HUDEP-2 (cell line): ENCODE results near the gene CLCN2.

Experiments
- DNase-seq, 76 experiments: peaks; one replicate each; lab custom pipeline; 2025; ENCODE audit not compliant: unreplicated experiment in 76 of 76; lab: John Stamatoyannopoulos, UW

The CLCN2 gene

GRCh38 chr3:184361532-184361931, at the start of gene CLCN2, which contains the start of gene POLR2H:
Gene CLCN2, minus strand, starts transcription at chr3:184361605. Its CDS starts 126 bp downstream, at chr3:184361479.
Gene POLR2H, plus strand, starts transcription at chr3:184361710. Its CDS starts 1,783 bp downstream, at chr3:184363493.
- peak in 22 of 76 experiments; percentile 1 to 41 (median 26) for DNase-seq

DNA sequence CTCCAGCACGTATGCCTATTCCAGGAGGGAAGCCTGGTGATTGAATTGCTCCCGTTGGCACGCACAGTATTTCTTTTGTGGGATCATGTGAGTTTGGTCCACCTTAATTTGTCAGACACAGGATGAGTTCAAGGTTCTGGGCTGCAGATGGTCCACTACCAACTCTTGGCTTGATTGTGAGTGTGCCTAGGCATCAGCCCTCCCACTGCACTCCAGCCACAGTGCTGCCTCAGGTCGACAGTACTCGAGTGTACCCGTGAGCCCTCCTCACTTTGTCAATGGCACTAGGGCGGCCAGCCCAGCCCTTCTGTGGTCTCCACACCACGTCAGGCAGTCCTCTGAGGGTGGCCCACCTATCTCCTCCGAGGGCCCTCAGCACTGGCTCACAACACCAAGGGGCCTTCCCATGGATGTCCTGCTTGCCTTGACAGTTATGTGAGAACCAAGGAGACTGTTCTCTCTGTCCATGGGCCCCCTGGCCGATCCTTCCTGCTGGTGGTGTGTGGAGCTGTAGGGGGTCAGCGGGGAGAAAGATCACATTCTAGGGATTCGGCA, 48.6 kb upstream of the CLCN2 start:
- no peak for DNase-seq

- no peak for DNase-seq
These were observed 48.0 kb upstream of the CLCN2 start for GRCh38 chr3:184409331-184409926.

DNA sequence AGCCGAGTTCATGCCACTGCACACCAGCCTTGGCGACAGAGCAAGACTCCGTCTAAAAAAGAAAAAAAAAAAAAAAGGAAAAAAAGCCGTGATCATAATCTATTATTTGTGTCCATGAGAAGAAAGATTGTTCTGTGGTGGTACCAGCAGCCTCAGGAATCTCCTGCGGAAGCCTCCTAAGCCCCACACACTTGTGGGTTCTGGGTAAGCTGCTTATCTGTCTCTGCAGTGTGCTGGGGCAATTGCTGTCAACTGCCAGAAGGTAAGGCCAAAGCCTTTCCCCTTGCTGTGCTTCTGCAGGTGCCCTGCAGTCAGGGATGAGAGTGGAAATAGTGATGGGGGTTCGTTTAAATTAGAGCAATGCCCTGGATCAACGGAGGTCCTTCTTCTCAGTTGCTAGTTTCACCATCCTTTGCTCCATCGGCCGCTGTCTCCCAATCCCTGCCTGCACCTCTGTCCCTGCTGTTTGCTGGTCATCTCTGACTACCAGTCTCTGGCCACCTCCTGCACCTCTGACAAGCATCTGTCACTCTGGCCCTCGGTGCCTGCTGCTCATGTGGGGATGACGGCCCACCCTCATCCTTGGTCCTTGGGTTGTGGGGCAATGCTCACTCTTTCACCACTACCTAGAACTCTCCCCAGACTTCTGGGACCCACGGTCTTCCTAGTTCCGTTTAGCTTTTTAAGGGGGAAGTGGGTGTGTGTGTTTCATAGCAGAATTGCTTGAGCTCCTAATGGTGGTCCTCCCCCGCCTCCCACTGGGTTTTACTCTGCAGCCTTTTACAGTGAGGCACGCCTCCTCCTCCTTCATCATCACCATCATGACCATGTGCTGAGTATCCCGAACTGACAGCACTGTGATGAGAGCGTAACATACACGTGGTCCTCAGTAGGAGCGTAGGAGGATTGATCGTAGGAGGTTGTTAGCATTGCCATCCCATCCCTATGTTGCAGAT, 43.9 kb upstream of the CLCN2 start:
- no peak for DNase-seq

- DNase-seq: no peak
These were observed 38.0 kb upstream of the CLCN2 start for GRCh38 chr3:184399410-184399809.

GRCh38 chr3:184395320-184395660, 33.9 kb upstream of the CLCN2 start:
- DNase-seq: no peak

DNA sequence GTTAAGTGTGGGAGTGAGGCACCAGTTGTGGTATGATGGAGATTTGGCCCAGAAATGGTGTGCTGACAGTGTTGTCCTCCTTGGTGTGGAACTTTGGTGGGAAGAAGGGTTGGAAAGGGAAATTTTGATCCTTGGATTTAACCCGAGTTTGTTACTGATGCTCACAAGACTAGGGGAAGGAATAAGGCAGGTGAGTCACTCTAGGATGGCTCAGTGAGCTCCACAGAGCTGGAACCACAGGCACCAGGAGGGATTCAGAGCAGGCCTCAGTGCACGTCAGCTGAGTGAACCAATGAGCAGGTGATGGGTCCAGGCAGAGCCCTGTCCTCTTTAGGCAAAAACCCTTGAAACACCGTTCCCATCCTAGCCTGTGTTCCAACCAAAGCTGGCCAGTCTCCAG, 29.9 kb upstream of the CLCN2 start:
- DNase-seq: no peak

DNA sequence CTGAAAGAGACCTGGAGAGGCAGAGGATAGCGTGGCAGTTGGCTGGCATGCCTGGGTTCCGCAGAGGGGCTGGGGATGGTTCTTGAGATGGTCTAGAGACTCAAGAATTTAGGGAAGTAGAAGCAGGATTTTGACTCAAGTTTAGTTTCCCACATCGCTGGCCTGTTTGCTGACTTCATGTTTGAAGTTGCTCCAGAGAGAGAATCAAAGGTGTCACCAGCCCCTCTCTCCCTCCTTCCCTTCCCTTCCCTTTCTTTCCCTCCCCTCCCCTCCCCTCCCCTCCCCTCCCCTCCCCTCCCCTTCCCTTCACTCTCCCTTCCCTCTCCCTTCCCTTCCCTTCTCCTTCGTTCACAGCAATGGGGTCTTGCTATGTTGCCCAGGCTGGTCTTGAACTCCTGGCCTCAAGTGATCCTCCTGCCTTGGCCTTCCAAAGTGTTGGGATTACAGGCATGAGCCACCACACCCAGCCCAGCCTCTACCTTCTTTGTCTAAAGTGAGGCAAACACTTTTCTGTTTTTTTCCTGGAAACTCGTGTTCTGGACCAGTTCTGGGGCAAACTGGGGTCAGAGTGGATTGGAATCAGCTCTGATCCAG, 28.6 kb upstream of the CLCN2 start:
- DNase-seq: no peak

DNA sequence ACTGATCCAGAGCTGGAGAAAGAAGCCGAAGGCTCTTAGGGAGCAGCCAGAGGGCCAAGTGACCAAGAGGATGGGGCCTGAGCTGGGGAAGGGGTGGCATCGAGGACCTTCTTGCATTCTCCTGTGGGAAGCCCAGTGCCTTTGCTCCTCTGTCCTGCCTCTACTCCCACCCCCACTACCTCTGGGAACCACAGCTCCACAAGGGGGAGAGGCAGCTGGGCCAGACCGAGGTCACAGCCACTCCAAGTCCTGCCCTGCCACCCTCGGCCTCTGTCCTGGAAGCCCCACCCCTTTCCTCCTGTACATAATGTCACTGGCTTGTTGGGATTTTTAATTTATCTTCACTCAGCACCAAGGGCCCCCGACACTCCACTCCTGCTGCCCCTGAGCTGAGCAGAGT, 28.0 kb upstream of the CLCN2 start:
- no peak for DNase-seq

- no peak for DNase-seq
These were observed 27.5 kb upstream of the CLCN2 start for GRCh38 chr3:184388936-184389230.

GRCh38 chr3:184388164-184388935, 26.9 kb upstream of the CLCN2 start:
- no peak for DNase-seq

DNA sequence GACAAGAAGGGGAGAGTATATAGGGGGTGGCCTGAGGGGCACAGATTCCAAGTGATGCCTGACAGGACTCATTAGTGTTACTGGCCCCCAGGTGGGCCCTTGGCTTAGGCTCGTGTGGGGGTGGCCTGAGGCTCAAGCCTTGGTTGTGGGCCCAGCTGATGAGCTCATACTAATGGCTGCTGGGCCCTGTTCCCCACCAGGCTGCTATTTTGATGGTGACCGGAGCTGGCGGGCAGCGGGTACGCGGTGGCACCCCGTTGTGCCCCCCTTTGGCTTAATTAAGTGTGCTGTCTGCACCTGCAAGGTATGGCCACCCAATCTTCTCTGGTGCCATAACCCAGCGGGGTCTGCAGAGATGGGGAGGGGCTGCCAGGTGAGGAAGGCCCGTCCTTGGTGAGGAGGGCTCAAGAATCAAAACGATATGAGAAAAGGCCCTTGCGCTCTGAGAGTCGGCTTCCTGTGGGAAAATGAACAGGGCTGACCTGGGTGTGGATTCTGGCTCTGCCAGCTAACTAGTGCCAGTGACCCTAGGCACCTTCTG, 25.8 kb upstream of the CLCN2 start:
- no peak for DNase-seq

DNA sequence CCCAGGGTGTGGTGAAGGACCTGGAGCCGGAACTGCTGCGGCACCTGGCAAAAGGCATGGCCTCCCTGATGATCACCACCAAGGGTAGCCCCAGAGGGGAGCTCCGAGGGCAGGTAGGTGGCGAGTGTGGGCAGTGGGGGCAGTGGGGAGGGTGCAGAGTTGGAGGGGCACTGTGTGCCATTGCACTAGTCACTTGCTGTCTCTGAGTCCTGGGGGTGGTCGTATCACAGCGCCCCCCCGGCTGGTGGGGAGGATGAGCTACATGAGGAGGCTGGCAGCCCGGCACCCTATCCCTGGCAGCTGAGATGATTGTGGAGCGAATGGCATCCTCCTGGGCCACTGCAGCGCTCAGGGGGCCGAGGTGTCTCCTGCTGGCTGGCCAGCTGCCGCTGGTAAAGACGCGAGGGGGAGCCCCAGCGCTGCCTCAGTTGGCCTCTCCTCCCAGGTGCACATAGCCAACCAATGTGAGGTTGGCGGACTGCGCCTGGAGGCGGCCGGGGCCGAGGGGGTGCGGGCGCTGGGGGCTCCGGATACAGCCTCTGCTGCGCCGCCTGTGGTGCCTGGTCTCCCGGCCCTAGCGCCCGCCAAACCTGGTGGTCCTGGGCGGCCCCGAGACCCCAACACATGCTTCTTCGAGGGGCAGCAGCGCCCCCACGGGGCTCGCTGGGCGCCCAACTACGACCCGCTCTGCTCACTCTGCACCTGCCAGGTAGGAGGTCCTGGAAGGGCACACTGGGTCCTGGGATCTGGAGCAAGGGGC, 24.8 kb upstream of the CLCN2 start:
- no peak for DNase-seq

GRCh38 chr3:184384856-184385422, 23.5 kb upstream of the CLCN2 start:
- DNase-seq: no peak

GRCh38 chr3:184384342-184384741, 22.9 kb upstream of the CLCN2 start:
- no peak for DNase-seq

GRCh38 chr3:184383033-184383740, 21.8 kb upstream of the CLCN2 start:
- DNase-seq: no peak

GRCh38 chr3:184382326-184383032, 21.1 kb upstream of the CLCN2 start:
- no peak for DNase-seq
